ENCODE results near the gene RAB7B.

Gene RAB7B

GRCh38 chr1:205986292-205986691, 16.9 kb downstream of the RAB7B start:
- peak; percentile 3; the same call in 1 of the 2 replicates for TF ChIP-seq CTCF (conservative IDR thresholded peaks at IDR 0.05; ENCODE audit: low read length)
- no peak overlapping the region for H3K4me3 ChIP-seq (ENCODE audit: low read length)
- no peak for DNase-seq (ENCODE audit: low read depth)

GRCh38 chr1:205985330-205986005, 17.7 kb downstream of the RAB7B start:
- TF ChIP-seq CTCF (conservative IDR thresholded peaks at IDR 0.05; ENCODE audit: low read length): no peak
- no peak for DNase-seq (ENCODE audit: low read depth)
- no peak overlapping the region for H3K4me3 ChIP-seq (ENCODE audit: low read length)

- peak; percentile 92 for TF ChIP-seq CTCF (conservative IDR thresholded peaks at IDR 0.05; ENCODE audit: low read length)
- no peak overlapping the region for H3K4me3 ChIP-seq (ENCODE audit: low read length)
- DNase-seq (ENCODE audit: low read depth): peak; percentile 51
Observed at GRCh38 chr1:205983925-205984725, 19.1 kb downstream of the RAB7B start.

- TF ChIP-seq CTCF (conservative IDR thresholded peaks at IDR 0.05; ENCODE audit: low read length): no peak
- DNase-seq (ENCODE audit: low read depth): no peak
- H3K4me3 ChIP-seq (ENCODE audit: low read length): no peak overlapping the region
Observed at GRCh38 chr1:205981257-205981656, 21.9 kb downstream of the RAB7B start.

GRCh38 chr1:205980237-205980870, 22.8 kb downstream of the RAB7B start:
- TF ChIP-seq CTCF (conservative IDR thresholded peaks at IDR 0.05; ENCODE audit: low read length): no peak
- no peak overlapping the region for H3K4me3 ChIP-seq (ENCODE audit: low read length)
- no peak for DNase-seq (ENCODE audit: low read depth)

- no peak for TF ChIP-seq CTCF (conservative IDR thresholded peaks at IDR 0.05; ENCODE audit: low read length)
- no peak for DNase-seq (ENCODE audit: low read depth)
- no peak overlapping the region for H3K4me3 ChIP-seq (ENCODE audit: low read length)
Observed at GRCh38 chr1:205979301-205979700, 23.9 kb downstream of the RAB7B start.
